Effector CD4-positive, alpha-beta T cell (primary cell): ENCODE results near the gene CXCL10. TPM values are rescaled to one million over a fixed set of nuclear protein-coding genes. Genes with fewer than 3 reads are reported as not detected.
"Not testable (repeated sequence)": the region's sequence is repeated elsewhere in the genome, so short reads cannot be mapped to it uniquely, and the experiment has no call there.

ENCODE experiments used
- DNase-seq: peaks from one replicate; pipeline ENCODE4 v3.0.0-alpha.2; 2020
- total RNA-seq: gene quantifications from one replicate; lab custom pipeline; 2026; lab: John Stamatoyannopoulos, UW

Gene CXCL10
- total RNA-seq = not detected

DNA sequence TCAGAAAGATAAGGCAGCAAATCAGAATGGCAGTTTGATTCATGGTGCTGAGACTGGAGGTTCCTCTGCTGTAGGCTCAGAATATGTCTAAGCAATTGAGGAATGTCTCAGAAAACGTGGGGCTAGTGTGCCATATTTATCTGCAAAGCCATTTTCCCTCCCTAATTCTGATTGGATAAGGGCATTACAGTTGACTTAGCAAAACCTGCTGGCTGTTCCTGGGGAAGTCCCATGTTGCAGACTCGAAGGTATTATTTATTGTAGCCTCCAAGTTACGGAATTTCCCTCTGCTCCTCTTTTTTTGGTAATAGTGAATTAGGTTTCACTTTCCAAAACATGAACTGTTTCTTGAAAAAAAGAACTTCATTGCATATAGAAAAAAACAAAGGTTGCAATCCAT is at the start of gene CXCL10:
TSS of gene CXCL10 (minus strand) at position 109 of the 400 bp plus-strand sequence. CDS start at position 43, 66 bp downstream.
- DNase-seq = no peak

DNA sequence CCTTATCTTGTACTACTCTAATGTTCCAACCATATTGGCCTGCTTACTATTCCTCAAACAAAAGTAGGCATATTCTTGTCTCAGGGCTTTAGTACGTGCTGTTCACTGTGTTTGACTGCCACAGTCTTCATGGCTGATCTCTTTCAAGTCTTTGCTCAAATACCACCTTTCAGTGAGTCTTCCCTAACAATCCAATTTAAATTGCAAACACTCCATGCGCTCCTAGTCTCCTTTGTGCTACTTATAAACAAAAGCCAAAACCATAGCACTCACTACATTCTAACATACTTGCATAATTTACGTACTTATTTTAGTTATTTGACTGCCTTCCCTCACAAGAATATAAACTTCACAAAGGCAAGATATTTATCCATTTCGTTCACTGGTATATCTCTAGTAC is 49.5 kb upstream of the CXCL10 start:
- DNase-seq = no peak

DNA sequence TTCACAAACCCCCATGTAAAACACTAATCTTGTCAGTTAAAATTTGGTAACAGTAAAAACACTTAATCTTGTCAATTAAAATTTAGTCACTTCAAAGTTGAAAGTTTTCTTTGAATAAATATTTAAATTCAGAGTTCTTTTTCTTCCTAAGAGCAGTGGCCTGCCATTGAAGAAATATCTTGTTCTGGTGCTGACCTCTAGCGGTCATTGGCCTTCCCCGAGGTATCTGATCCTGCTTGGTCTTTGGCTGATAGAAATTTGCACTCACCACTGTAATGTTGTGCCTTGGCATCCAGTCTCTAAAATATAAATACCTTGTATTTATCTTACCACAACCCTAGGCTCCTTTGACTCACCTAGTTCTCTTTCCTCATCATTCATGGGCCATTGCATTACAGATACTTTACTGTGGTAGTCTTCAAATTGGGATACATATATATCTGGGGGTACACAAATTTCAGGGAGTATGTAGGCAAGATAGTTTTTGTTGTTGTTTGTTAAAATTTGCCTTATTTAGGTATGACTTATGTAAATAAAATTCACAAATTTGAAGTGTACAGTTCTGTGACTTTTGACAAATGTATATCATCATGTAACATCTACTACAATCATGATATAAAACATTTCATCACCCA is 44.5 kb upstream of the CXCL10 start:
- peak; percentile 58 for DNase-seq

DNA sequence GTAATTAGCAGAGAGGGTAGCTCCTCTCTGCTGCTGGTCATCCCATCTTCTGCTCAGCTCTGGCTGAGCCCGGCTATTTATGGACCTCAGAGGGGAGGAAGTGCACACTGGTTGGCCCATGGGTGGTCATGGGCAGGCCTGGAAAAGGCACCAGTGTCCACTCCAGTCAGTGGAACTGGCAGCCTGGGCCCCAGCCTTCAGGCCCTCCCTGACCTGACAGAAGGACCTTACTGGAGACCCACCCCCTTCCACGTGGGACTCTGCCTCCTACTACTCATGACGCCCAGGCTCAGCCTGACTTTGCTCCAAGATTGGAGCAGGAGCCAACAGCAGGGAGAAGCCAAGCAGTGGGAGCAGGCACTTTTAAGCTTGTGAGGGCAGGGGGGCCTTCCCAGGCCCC is 43.2 kb upstream of the CXCL10 start:
- DNase-seq = no peak

DNA sequence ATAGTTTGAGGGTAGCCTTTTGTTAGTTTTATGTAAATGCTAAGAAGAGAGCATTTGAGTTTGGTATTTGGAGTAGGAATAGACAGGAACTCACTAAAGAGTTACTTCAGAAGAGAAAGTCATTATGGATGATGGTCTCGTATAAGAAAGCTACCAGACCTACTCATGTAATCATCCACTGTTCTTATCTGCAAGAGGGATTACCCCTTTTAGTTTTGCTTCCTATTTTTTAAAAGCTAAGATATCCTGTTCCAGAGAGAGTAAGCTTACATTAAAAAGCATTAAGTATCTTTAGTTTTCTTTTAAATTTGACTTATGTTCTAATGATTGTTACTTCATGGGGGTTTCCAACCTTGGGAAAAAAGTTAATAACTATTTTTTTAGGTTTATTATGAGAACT is 38.7 kb upstream of the CXCL10 start:
- no peak for DNase-seq

DNA sequence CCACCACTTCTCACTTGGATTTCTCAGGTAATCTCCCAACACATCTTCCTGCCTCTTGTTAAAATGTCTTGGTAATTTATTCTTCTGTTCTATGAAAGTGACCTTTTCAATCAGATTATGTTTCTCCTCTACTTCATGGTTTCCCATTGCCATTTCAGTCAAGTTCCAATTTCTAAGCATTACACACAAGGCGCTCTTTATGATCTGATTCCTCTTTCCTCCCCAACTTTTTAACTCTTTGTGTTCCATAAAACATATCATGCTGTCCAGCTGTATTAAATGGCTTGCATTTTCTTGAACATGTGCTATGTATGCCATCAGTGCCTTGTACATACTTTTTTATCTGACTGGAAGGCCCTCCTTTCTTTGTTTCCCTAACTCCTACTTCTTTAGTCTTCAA is 38.1 kb upstream of the CXCL10 start:
- no peak for DNase-seq

DNA sequence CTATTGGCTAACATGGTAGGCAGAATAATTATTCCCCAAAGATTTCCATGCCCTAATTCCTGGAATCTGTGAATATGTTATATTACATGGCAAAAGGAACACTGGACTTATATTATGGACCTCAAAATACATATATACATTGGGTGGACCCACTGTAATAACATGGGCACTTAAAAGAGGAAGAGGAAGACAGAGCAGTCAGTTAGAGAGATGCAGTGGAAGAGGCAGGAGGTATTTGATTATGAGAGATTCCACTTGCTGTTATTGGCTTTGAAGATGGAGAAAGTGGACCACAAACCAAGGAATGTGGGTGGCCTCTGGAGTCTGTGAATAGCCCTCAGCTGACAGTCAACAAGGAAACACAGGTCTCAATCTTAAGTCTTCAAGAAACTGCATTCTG is 37.2 kb upstream of the CXCL10 start:
- no peak for DNase-seq

DNA sequence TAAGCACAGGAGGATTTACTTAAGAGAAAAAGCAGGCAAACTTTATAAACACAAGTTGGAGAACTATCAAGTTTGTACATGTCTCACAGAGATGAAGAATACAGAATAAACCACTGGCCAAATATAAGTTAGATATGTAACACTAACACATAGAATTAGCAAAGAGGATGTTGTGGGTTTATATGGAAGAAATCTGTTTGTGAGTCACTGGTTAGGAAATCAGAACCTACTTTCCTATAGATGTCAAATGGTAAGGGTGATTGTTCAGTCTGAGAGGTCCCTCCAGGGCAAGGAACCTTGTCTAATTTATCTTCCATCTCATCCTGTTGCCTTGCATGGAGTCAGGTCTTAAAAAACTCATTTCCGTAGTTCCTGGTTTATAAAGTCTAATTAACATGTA is 36.5 kb upstream of the CXCL10 start:
- no peak for DNase-seq

DNA sequence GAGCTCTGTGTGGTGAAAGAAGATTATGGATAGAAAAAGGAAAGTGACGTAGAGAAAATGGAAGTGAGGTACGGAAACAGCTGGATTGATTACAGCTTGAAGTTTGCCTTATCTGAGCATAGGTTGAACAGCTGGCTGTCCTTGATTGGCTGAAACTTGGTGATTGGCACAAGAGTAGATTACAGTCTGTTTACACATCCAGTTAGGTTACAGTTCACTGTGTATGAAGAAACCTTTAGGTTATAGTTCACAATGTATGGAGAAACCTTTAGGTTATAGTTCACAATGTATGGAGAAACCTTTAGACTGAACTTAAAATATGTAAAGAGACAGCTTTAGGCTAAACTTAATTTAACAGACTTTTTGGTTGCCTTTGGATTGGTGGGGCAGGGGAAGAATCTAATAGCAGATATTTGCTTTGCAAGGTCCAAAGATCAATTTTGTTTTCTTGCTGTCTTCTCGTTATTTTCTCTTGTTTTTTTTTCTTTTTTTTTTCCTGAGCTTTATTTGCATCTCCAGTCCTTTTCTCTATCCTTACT is 35.7 kb upstream of the CXCL10 start:
- no peak for DNase-seq

DNA sequence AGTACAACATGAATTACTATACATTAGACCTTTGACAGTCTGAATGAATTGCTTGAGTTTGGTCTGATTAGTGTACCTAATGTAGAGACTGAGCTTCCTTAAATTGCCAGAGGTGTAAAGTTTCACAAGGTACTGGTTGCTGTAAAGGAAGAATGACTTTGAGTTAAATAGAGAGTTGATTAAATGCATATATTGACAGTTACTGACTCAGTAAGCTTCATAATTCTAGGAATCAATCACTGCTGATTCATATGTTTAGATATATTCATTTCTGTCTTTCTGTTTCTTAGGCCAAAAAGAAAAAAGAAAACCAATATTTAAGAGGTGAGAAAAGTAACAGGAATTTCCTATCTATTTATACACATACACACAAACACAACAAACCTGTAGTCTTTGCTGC is 35.0 kb upstream of the CXCL10 start:
- DNase-seq = no peak

DNA sequence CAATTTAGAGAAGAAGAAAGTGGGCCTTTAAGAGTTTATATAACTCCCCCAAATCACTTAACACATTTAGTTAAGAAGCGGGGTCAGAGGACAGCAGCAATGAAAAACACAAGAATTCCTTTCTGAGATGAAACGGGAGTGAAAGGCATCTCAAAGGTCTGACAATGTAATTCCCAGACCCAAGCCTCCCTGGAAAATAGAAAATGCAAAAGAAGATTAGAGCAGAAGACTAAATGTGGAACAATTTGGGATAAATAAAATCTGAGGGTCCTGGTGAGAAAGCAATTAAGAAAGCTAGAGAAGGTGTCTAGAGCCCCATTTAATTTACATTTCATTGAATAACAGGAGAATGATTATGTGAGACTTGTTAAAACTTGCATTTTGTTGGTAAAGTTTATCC is 32.1 kb upstream of the CXCL10 start:
- no peak for DNase-seq

DNA sequence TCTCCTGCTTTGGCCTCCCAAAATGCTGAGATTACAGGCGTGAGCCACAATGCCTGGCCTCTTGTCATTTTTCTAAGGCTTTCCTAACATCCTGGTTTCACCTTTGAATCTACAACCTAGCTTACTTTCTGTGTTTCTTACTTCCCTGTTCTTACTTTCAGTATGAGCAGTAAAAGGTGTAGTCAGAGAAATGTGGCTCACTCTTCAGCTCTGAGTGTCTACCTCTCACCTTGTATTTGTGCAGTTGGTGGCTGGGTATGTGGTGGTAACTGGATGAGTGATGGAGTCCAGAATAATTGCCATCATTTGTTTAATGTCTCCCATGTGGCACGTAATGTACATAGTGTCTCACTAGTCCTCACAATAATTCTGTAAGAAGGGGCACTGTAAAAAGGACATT is 31.7 kb upstream of the CXCL10 start:
- DNase-seq = no peak

DNA sequence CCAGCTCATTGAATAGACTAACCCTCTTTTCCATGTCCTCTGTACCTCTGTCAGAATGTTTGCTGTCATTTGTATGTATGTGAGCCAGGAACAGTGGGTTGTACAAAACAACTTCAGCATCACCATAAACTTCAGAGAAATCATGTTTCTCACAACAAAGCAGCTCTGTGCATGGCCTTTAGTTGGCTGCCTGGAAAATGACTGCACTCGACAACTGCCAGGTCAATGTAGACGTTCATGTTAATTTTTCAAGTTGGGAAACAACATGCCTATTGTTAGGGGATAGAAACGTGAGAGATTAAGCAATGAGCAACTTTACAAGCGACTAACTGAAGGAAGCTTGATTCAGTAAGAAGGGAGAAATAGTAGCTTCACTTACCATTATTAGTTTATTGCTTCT is 30.4 kb upstream of the CXCL10 start:
- DNase-seq = no peak

DNA sequence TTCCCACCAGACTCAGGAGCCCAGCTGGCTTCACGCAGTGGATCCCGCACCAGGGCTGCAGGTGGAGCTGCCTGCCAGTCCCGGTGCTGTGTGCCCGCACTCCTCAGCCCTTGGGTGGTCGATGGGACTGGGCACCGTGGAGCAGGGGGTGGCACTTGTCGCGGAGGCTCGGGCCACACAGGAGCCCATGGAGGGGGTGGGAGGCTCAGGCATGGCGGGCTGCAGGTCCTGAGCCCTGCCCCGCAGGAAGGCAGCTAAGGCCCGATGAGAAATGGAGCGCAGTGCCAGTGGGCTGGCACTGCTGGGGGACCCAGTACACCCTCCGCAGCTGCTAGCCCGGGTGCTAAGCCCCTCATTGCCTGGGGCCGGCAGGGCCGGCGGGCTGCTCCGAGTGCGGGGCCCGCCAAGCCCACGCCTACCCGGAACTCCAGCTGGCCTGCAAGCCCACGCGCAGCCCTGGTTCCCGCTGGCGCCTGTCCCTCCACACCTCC is 27.3 kb upstream of the CXCL10 start:
- not testable (repeated sequence) for DNase-seq

DNA sequence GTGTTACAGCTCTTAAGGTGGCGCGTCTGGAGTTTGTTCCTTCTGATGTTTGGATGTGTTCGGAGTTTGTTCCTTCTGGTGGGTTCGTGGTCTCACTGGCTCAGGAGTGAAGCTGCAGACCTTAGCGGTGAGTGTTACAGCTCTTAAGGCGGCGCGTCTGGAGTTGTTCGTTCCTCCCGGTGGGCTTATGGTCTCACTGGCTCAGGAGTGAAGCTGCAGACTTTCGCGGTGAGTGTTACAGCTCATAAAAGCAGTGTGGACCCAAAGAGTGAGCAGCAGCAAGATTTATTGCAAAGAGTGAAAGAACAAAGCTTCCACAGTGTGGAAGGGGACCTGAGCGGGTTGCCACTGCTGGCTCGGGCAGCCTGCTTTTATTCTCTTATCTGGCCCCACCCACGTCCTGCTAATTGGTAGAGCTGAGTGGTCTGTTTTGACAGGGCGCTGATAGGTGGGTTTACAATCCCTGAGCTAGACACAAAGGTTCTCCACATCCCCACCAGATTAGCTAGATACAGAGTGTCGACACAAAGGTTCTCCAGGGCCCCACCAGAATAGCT is 26.6 kb upstream of the CXCL10 start:
- DNase-seq = not testable (repeated sequence)

DNA sequence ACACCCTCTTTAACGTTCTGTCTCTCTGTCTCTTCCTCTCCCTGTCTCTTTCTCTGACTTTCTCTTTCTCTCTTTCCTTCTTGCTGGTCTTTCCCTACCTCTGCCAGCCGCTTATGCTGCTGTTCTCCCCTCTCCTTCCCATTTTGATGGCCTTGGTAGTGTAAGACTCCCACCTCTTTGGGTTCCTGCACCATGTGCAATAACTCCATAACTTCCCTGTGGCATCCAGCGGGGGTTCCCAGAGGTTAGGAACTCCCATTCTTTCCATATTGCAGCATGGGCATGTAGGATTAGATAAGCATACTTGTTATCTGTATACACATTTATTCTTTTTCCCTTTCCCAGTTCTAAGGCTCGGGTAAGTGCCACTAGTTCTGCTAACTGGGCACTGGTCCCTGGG is 21.4 kb upstream of the CXCL10 start:
- not testable (repeated sequence) for DNase-seq

DNA sequence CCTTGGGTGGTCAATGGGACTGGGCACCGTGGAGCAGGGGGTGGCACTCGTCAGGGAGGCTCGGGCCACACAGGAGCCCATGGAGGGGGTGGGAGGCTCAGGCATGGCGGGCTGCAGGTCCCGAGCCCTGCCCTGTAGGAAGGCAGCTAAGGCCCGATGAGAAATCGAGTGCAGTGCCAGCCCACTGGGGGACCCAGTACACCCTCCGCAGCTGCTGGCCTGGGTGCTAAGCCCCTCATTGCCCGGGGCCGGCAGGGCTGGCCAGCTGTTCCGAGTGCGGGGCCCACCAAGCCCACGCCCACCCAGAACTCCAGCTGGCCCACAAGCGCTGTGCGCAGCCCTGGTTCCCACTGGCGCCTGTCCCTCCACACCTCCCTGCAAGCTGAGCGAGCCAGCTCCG is 20.0 kb upstream of the CXCL10 start:
- not testable (repeated sequence) for DNase-seq

DNA sequence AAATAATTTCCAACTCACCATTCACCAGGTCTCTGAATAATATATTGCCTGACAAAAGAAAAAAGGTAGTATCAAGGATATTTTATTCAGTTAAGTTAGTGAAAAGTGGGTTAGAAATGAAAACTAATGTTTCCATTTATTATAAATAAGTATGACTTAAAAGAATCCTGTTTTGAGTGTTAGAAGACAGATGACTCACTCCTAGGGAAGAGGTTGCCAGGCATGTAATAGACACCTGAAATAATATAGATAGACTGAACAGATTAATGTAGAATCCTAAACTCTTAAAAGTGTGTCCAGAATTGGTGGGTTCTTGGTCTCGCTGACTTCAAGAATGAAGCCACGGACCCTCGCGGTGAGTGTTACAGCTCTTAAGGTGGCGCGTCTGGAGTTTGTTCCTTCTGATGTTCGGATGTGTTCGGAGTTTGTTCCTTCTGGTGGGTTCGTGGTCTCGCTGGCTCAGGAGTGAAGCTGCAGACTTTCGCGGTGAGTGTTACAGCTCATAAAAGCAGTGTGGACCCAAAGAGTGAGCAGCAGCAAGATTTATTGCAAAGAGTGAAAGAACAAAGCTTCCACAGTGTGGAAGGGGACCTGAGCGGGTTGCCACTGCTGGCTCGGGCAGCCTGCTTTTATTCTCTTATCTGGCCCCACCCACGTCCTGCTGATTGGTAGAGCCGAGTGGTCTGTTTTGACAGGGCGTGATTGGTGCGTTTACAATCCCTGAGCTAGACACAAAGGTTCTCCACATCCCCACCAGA is 19.1 kb upstream of the CXCL10 start:
- DNase-seq = not testable (repeated sequence)

DNA sequence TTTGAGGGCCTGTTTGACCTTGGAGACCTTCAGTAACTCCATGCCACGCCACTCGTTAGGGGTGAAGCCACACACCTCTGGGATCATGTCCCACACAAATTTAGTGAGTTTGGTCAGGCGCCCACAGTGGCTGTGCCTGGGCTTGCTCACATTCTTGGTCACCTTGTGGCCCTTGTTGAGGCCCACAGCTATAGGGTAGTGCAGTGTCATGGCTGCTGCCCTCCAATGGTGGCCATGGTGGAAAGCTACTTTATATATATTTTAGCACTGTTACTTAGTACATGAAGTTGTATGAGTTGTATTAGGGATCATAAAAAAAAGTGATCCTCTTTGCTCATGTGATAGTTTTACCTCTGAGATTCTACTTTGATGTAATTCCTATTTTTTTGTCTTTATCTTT is 13.6 kb upstream of the CXCL10 start:
- DNase-seq = no peak

DNA sequence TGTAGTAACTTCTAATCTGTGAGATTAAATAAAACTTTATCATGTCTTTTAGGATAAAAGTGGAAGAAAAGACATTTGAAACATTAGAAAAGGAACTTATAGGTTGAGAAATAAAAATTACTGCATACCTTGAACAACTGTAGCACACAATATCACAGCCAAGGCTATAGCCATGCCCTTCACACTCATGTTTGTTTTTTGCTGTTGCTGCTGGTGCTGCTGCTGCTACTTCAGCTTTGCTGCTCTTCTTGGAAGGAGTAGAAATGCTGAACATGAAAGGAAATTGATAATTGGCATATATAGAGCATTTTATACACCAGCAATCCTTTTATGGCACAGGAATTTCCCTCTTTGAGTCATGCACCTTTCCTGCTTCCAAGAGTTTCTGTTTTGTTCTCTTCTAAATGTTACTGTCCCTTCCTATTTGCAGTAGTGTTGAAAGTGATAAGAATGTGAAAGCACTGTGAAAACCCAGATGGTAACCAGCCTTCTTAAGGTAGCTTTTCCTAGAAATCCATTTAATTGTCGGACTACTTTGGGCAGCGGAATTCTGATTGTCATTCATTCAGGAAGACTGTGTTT is 12.6 kb upstream of the CXCL10 start, which contains the start of gene CXCL11:
TSS of gene CXCL11 (minus strand) at position 272 of the 582 bp plus-strand sequence. CDS start at position 189, 83 bp downstream.
- no peak for DNase-seq

DNA sequence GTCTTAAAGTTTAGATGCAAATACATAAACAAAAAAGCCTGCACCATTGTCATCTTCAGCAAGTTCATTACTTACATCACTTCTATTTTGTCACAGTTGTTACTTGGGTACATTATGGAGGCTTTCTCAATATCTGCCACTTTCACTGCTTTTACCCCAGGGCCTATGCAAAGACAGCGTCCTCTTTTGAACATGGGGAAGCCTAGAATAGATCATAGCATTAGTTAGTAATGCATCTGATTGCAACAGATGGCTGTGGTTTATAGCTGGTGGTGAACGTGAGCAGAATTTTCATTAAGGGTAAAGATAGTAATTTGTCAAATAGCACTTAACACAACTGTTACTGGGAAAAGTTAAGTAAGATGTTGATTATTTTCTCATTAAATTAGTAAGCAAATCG is 11.8 kb upstream of the CXCL10 start:
- no peak for DNase-seq

DNA sequence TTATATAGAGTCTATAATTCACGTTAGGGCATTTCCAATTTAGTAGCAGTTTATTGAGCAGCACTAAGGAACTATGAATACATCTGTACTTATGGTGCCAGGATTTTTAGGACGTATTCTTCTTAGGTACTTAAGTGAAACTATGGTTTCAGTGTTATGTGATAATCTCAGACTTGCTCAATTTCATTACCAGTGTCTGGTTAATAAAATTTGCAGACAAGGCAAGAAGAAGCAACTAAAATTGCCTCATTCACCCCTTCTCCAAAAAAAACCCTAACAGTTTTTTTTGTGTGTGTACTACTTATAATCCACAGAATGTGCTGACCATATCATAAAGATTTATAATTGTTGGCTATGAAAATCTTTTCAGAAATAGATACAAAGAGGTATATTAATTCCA is 6.0 kb upstream of the CXCL10 start:
- no peak for DNase-seq

DNA sequence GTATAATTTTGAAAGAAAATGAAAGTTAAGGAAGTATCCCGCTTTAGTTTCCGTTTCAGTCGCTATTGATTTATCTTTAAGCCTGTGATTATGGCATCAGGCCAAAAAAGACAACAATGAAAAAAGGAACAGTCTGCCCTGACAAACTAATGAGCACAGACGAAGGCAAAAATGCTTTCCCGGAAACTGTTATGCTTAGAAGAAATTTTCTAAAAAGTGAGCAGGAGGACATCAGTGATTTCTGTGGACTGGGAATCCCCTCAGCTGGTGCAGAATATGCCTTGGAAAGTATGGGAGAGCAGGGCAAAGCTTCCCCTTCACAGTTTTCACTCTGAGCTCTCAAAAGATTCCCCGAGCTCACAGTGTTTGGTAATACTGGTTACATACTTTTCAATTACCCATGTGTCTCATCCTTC is 5.1 kb upstream of the CXCL10 start:
- DNase-seq = no peak
